DND-41 (cell line): ENCODE data around the gene SLC6A11.

Experiments
- CTCF ChIP-seq: IDR thresholded peaks from 2 replicates; pipeline ENCODE4 v1.5.1; 2012; ENCODE audit warnings: borderline replicate concordance, low read length, moderate library complexity, mild to moderate bottlenecking; ENCODE audit not compliant: poor library complexity, severe bottlenecking; ENCODE audit errors: extremely low read depth
- EZH2 ChIP-seq: IDR thresholded peaks from 3 replicates; pipeline ENCODE4 v1.6.1; 2012; ENCODE audit warnings: borderline replicate concordance, low read depth, mild to moderate bottlenecking, moderate library complexity, low read length, inconsistent platforms; ENCODE audit not compliant: severe bottlenecking

- TF ChIP-seq CTCF (no peak), EZH2 (no peak)
Measured at GRCh38 chr3:10961921-10962320, 145.9 kb downstream of the SLC6A11 start.
